ENCODE results near the gene TMEM51.
"Not testable (repeated sequence)": the region's sequence is repeated elsewhere in the genome, so short reads cannot be mapped to it uniquely, and the experiment has no call there.

Gene TMEM51

GRCh38 chr1:15128520-15129313, 24.8 kb upstream of the TMEM51 start:
- peak; percentile 63 for DNase-seq

GRCh38 chr1:15129944-15130343, 23.6 kb upstream of the TMEM51 start:
- DNase-seq: no peak

- no peak for DNase-seq
Observed at GRCh38 chr1:15130607-15131006, 22.9 kb upstream of the TMEM51 start.

- DNase-seq: no peak
Observed at GRCh38 chr1:15132965-15133364, 20.6 kb upstream of the TMEM51 start.

DNA sequence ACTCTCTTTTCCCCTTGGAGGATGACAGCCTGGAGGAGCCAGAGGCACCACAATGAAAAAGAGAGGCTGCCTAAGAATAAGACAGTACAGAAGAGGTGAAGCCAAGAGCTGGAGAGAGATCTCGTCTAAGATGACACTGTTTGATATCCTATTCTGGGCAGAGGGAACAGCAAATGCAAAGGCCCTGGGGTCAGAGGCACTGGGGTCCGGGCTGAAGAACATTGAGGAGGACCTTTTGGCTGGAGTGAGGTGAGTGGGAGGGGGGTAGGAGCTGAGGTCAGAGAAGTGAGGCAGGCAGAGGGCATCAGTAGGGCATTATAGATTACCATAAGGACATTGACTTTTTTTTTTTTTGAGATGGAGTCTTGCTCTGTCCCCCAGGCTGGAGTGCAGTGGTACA, 19.3 kb upstream of the TMEM51 start:
- DNase-seq: no peak

GRCh38 chr1:15135604-15136003, 17.9 kb upstream of the TMEM51 start:
- DNase-seq: not testable (repeated sequence)

- no peak for DNase-seq
Observed at GRCh38 chr1:15137809-15138208, 15.7 kb upstream of the TMEM51 start.

DNA sequence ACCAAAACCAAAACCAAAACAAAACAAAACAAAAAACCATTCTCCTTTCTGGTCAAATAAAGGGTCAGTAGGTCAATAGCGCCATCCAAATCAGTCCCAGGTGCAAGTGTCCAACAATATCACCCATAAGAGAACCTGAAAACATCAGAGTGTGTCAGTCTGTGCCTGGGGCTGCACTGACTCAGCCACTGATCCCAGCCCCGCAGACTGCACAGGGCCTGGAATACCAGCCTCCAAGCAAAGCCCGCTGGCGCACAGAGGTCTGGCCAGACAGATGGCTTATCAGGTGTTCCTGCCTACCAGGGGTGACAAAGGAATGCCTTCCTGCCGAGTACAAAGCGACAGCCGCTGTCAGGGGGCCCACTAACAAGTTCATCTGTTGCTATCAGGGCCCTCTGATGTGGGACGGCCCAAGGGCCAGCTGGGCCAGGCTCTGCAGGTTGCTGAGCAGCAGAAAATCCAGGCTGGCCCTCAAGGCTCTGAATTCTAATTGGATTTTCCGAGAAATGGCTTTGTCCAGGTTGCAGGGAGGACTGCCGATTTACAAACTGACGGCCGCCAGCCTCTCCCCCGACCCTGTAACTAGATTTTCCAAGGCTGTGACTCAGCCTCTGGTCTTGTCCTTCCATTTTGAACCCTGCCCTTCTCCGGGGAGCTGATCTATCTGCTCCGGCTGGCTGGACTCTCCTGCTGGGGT, 13.7 kb upstream of the TMEM51 start:
- no peak for DNase-seq

DNA sequence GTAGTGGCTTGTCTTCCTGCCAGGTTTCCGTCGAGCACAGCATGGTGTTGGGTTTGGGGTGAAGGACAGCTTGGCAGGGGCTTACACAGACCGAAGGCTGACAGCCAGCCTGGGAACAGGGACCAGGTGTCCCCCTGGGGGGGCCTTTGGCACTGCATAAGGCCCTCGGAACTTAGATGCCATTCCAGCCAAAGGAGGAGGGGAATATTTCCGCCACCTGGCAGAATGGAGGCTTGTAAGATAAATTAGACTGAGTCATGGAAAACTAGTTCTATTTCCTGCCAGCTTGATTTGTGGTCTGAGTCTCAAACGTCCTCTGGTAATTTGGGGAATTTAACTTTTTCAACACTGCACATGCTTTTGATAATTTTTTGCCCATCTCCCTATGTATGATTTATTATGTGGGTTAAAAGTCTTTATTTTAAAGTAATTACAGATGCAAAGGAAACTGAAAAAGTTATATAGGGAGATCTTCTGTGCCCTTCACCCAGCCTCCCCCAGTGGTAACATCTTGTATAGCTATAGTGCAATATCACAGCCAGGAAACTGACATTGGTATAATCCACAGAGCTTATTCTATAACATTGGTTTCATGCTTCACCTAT, 11.5 kb upstream of the TMEM51 start:
- DNase-seq: peak; percentile 35

DNA sequence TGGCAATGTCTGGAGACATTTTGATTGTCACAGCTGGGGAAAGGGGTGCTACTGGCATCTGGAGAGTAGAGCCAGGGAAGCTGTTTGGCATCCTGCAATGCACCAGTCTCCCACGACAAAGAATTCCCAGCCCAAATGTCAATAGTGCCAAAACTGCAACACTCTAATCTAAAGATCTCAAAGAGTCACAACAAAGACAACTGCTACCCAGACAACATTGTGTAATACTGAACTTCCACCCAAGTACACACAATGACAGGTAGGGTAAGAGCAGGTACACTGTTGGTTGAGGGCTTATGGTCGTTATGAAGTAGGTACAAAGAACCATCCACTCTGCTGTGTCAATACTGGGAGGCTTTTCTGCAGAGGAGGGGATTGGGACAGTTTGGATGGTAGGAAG, 8.2 kb upstream of the TMEM51 start:
- no peak for DNase-seq

DNA sequence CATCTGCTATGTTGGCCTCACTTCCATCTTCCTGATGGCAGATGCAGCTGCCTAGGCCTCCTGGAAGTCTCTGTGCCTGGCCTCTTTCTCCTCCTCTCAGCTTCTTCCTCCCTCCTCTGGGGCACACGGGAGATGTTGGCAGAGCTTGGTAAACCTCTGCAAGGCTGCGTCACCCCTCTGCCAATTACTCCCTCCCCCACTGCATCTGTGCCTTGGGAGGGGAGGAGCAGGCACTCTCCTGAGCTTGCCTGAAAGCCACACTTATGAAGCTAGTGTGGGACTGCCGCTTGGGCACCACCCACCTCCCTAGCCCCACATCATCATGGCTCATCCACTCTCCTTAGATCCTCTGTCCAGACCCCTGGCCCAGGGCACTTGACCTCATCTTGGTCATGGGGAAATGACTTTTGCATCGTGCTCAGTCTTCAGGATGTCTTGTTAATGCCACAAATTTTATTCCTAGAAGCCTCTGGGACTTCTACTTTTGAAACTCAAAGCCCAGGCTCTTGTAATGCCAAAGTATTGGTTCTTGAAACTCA, 7.3 kb upstream of the TMEM51 start:
- no peak for DNase-seq

DNA sequence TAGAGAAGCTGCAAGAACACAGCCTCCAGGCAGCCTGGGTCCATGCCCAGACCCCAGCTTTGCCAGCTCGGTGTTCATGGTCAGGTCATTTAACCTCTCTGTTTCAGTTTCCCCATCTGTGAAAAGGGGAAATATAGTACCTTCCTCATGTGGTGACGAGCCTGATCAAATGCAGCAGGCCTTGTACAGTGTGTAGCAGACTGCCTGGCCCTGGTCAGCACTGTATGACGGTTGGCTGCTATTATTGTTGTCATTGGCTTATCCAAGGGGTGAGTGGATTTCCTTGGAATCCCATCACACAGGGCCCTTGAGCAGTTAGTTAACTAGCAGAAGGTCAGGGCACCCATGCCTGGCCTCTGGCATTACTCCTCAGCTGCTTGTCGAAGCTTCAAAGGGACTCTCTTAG, 6.6 kb upstream of the TMEM51 start:
- no peak for DNase-seq

DNA sequence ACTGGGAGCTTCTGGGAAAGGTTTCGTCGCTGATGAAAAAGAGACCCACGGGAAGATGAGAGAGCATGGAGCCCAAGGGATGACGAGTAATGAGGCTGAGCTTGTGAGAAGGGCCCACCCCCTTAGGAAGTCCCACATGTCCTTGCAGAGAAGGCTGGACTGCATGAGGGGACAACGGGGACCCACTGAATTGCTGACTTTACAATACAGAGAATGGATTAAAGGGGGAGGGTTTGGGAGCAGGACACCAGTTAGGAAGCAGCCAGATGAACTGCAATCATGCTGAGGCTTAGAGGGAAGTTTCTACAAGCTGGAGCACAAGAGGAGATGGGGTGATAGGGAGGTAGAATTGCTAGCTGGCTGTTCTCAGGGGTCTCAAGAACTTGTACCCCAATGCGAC, 5.5 kb upstream of the TMEM51 start:
- DNase-seq: no peak

DNA sequence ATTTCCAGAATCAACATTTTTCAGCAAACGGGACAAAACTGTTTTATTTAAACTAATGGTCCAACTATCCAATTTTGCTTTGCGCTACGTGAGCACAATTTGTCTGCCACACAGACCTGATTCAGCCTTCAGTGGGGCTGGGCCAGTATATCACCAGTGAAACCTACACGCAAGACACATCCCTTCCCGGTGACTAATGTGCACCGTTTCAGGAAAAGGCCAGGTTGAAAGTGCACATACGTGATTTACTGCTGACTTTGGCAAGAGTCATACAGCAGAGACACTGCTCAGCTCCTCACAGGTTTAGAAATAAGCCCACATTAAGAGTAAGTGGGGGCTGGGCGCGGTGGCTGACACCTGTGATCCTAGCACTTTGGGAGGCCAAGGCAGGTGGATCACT, 5.1 kb upstream of the TMEM51 start:
- DNase-seq: no peak

- DNase-seq: no peak
Observed at GRCh38 chr1:15148941-15149340, 4.6 kb upstream of the TMEM51 start.

GRCh38 chr1:15150376-15150775, 3.2 kb upstream of the TMEM51 start:
- DNase-seq: no peak

DNA sequence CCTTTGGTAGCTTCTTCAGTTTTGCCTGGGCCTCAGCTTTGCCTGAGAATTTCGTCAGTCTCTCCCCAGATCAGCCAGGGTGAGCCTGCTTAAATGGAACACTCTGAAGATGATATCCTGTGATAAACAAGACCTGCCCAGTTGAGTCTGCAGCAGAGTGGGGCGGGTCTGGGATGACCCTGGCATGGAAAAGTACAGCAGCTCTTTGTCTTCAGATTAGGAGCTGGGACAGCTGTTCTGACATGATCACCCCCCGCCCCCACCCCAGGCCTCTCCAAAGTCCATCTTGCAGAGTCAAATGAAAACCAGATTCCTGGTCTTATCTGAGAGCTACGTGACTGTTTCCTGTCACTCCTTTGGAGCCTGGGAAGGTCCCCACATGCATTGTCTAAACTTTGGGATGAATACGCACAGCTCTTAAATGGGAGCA, 2.2 kb upstream of the TMEM51 start:
- no peak for DNase-seq

DNA sequence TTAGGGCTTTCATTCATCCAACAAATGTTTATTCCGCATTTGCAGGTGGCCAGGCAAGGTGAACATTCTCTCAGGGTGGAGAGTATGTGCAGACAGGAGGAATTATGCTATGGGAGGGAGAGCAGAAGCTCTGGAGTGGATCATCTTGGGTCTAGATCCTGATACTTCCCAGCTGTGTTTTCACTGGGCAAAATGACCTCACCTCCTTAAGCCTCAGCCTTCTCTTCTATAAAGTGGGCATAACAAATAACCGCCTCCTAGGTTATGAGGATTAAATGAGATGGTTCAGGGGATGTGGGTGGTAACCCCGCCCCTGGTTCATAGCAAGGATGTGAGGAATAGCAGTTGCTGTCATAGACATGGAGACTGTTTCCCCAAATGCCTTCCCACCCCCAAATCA, 1.7 kb upstream of the TMEM51 start:
- DNase-seq: no peak

GRCh38 chr1:15152318-15153183, 996 bp upstream of the TMEM51 start:
- DNase-seq: peak; percentile 86

GRCh38 chr1:15153842-15154479, 414 bp downstream of the TMEM51 start:
- peak; percentile 71 for DNase-seq

- DNase-seq: no peak
Observed at GRCh38 chr1:15154480-15155036, 1.0 kb downstream of the TMEM51 start.

DNA sequence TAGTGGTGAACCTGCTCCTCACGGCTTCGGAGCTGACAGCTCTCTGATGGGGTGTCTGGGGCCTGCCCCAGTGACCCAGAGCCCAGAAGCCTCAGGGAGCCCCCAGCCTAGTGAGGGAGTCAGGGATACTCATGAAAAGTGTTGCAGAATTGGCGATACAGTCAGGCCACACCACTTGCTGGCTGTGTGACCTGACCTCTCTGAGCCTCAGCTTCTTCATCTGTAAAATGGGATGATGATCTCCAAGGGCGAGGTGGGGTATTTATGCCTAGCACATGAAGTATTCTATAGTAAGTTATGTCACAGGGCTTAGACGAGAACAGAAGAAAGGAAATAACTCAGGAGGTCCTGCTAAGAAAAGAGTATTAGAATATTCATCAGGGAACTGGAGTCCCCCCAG, 1.6 kb downstream of the TMEM51 start:
- DNase-seq: no peak

All from NCI-H1092 treated with DMSO at 0.1 percent for 48 hours (cell line).